HG02938 (cell line): ENCODE data around the gene PDE6D.
A peak's percentile ranks its signal among the peaks of the same experiment; 100 is the strongest.

Experiments used
- ATAC-seq: cut with Tn5 transposase; IDR thresholded peaks from one replicate; pipeline ENCODE4 v1.9.1; 2021; ENCODE audit warnings: mild to moderate bottlenecking, moderate library complexity; ENCODE audit not compliant: unreplicated experiment

PDE6D gene

DNA sequence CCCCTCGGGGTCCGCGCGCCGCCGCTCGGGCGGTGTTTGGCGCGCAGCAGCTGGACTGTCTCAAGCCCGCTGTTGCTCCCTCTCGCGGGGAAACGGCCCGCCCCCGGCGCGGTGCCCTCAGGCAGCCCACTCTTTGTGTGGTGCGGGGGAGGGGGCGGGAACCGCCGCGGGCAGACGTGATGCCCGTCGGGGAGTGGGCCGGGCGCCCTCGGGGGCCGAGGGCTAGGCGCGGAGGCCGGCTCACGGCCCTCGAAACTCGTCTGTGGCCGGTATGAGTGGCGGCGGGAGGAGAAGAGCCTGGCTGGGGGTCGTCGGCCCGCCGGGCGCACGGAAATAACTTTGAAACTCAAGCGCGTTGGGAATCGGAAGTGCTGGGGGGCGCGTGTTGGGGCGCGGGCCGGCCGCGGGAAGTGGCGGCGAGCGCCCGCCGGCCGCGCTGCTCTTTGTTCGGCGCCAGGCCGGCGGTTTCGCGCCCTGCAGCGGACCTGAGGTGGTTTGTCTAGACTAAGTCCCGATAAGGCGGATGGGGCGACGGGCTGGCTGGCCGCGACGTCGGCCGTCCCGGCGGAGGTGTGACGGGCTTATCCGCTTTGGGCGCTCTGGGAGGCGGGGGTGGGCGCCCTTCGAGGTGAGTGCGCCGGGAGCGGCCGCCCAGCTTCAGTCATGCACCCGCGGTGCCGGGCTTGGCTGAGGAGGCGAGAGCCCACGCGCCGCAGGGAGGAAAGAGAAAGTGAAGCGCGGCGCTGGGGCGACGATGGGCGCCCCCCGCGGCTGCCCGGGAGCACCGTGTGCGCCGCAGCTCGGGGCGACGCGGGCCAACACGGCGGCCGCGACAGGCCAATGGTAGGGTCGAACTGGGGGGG, 72.1 kb downstream of the PDE6D start:
- ATAC-seq = no peak

DNA sequence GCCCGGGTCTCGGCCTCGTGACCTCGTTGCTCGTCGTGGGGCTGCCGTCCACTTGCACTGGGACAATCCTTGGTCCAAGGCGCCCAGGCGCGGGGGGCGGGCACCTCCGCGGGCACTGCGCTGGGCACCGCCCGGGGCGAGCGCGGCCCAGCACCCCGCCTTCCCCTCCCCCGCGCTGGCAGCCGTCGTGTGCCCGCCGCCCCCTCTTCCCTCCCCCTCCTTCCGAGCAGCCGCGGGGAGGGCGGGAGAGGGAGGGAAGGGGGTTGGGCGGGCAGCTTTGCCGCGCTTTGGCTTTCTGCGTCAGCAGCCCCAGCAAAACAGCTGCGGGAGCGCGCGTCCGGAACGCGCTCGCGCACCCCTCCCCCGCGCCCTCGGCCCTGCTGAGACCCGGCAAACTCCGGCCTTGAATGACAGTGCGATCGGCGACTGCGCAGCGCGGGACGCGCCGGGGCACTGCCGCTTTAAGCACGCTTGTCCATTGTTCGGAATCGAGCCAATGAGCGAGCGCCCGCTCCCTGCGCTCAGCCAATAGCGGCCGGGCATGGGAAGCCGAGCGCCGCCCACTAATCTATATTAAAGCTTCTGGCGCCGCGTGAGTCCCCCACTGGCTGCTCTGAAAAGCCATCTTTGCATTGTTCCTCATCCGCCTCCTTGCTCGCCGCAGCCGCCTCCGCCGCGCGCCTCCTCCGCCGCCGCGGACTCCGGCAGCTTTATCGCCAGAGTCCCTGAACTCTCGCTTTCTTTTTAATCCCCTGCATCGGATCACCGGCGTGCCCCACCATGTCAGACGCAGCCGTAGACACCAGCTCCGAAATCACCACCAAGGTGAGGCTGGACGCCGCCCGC, 72.9 kb downstream of the PDE6D start, which contains the start of gene PTMA:
TSS of gene PTMA (plus strand) at position 599 of the 846 bp plus-strand sequence. CDS start at position 781, 182 bp downstream.
- peak; percentile 57 for ATAC-seq

DNA sequence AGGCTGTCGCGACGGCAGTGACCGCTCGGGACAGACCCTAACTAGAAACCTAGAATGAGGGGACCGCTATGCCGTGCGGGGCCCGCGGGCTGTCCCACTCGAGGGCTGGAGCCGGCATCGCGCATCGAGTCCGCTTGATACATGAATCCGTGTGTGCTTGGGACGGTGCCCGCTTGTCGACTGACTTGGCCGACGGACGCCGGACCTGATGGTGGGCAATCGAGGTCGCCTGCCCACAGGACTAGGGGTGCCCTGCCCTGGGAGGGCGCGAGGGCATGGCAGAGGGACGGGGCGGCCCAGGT, 73.5 kb downstream of the PDE6D start:
- no peak for ATAC-seq

DNA sequence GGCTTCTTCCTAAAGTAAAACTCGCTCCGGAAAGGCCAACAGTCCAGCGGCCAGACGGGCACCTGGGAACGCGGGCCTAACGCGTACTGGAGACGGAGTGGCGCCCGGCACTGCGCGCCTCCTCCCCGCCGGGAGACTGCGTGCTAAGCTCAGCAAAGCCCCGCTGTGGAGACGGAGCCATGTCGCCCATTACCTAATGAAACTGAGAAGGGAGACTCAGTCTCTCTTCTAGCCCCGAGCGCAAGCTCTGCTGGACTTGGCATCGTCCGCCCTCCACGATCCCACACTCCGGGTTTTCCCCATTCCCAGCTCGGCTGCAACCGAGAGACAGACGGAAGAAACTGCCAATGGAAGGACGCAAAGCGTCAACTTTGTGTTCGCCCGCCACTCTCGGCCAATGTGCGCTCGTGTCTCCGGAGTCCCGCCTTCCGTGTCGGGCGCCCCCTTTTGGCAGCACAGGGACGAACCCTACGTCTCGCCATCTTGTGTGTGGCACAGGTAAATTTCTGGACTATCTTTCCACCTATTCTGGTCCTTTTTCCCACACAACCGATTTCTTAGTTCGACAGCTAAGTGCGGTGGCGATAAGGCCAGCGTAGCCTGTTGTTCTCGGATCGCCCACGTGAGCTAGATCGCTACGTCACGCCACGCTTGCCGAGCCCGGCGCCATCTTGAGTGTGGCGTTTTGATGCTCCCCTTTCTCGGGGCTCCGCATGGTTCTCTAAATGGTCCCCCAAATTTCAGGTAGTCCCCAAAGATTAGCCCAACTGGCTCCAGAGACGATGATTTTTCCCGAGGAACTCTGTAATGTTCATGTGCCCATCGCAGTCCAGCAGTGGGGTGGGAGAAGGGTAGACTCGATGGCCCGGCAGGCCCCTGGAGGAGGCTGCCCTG, 74.1 kb downstream of the PDE6D start:
- ATAC-seq = peak; percentile 35

DNA sequence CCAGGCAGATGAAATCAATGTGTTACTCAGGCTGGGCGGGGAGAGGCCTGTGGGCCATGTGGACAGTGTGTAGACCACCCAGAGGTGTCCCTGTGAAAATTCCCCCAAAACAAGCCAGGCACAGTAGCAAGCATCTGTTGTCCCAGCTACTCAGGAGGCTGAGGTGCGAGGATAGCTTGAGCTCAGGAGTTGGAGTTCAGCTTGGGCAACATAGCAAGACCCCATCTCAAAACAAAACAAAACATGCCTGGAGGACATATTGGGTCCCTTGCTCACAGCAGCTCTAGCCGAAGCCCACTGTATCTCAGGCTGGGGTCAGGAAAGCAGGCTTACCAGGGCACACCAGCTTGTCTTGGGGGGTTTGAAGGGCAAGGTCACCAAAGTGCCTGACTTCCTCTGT, 77.1 kb downstream of the PDE6D start:
- ATAC-seq = no peak

DNA sequence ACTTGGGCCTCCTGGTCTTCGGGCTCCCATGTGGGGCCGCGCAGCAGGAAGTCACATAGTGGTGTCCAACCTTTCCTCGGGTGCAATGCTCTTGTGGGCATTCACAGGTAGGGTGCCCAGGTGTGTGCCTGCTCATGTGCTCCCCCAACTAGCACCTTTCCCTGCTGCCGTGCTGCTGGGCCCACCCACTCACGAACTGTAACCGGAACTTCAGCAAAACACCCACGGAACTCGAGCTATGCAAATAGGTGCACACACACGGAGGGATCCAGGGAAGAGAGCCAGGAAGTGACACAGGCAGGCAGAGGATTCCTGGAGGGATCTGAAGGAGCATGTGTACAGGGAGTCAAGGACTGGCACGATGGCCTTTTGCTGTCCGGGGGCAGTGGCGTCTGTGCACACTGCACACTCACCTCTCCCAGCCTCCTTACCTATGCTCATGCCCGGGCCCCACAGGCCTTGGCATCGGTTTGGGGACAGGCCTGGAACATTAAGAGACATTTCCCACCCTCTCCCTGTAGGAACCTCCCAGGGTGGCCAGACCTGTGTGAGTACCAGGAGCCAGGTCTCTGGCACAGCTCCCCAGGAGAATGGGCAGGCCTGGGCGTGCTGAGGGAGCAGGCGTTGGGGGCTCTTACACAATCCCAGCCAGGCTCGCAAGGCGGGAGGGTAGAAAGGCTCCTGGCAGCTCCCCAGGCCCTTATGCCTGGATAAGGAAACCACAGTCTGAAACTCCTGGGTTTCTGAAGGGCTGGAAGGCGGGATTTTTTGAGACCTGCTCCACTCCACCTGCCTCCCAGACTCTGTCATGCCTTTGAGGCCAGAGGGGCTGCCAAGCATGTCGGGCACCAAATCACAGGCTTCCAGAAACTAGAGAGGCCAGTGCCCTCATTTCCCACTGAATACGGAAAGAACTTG, 79.4 kb downstream of the PDE6D start:
- ATAC-seq = no peak

DNA sequence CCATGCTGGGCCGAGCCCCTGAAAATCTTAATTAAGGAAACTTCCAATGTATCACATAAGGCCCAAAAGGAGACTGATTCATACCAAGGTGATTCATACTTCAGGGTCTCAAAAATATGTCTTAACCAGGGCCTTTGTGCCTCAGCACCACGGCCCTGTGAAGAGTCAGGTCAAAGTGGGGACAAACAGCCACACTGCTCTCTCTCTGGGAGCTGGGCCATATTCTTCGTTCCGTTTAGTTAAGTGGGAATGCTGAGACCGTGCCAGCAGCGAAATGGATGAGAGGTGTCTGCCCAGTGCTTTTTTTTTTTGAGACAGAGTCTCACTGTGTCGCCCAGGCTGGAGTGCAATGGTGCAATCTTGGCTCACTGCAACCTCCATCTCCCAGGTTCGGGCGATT, 82.1 kb downstream of the PDE6D start:
- no peak for ATAC-seq

DNA sequence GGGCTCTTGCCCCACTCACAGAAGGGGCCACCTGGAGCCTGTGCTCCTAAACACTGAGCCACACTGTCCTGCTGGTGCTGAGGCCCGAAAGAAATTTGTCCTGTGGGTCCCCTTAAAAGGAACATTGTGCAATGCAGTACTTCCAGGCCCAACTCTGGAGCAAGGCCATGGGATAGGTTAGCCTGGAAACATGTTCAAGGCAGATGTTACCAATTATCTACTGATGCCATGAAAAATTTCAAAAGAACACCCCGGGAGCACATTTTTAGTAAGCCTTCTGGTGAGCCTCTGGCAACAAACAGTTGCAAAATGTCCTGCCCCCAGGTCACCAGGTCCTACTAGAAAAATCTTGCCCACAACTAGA, 85.1 kb downstream of the PDE6D start:
- no peak for ATAC-seq

DNA sequence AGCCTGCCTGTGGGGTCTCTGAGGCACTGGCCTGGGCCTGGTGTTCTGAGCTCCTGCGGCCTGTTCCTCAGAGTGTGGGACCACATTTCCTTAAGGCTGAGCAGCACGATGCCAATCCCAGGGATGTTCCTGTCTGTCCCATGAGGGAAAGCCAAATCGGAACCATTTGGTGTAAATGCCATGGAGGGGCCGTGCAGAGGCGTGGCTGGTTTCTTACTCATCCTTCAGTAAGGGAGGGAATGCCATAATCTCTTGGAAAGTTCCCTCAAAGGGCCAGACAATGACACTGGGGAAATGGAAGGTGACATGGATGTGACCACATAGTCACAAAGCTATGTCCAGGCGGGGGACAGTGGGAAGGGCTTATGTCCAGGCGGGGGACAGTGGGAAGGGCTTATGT, 87.1 kb downstream of the PDE6D start:
- ATAC-seq = no peak

DNA sequence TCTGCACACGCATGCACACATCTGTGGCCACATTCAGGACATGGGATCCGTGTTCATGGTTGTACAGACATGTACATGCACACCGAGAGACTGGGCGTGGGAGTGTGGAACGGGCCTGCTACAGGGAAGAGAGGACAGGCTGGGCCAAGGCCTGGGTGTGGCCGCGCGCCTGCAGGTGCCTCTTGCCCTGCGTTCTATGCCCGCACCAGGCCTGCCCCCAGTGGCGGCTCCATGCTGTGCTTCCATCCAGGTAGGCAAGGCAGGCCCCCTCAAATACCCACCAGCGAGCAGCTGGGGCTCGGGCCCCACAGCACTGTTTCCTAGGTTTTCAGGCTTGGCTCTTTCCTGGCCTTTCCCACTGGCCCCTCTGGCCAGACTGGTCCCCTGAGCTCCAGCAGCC, 88.2 kb downstream of the PDE6D start:
- ATAC-seq = no peak

DNA sequence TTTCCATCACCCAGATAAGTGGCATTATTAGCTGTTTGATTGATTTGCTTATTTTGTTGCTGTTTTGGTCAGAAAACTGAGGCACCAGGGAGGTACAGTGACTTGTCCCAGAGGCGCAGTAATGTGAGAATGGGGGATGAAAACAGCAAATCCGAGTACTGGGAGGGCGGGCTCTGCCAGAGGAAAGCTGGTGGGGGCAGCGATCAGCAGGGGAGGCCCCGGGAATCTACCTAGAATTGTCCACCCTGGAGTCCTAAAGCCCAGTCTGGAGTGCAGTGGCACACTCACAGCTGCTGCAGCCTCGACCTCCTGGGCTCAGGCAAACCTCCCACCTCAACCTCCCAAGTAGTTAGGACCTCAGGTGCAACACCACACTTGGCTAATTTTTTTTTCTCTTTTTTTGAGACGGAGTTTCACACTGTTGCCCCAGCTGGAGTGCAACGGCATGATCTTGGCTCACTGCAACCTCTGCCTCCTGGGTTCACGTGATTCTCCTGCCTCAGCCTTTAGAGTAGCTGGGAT, 89.8 kb downstream of the PDE6D start:
- no peak for ATAC-seq

DNA sequence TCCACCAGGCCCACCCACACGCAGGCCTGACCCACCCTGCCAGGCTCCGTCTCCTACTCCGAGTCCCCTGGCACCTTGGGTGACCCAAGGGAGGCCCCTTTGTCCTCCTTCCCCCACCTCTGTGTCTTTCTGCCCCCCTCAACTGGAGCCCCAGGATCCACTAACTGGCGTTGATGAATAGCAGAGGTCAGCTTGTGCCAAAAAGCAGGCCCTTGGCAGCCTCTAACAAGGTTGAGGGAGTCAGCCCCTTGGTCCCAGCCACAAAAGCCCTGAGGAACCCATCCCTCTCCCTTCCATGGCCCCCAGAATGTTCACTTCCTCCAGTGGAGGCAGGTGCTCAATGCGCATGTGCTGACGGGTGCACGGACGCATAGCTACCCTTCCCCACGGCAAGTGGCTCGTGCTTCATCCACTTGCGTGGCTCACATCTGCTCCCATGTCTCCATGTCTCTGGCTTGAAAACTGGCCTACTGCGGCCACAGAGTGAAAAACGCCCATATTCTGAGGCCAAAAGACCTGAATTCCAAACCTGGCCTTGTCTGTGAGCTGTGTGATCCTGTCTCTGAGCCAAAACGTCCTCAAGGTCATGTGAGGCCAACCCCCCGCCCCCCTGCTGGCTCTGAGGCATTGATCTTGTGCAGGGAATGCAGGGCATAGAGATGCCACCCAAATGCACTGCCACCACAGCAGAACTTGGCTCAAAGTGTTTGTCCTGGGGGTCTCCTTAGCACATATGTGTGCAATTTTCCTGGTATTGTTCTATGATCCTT, 91.8 kb downstream of the PDE6D start:
- ATAC-seq = no peak

DNA sequence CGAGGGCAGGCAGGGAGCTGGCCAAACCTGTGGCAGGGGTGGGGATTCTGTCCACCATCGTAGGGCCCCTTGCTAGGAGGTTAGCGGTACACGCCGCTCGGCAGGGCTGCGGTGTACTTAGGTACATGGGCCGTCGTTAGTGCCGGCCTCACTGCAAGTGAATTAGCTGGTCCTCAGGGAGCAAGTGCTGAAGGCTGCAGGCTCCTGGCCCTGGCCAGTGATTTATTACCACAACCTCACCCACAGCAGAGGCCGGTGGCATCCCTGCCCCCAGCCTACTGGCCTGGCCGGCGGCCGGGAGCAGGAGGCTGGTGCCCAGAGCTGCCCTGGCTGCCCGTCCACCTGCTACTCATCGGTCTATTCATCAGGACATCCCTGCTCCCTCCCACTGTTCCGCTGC, 92.4 kb downstream of the PDE6D start:
- no peak for ATAC-seq

DNA sequence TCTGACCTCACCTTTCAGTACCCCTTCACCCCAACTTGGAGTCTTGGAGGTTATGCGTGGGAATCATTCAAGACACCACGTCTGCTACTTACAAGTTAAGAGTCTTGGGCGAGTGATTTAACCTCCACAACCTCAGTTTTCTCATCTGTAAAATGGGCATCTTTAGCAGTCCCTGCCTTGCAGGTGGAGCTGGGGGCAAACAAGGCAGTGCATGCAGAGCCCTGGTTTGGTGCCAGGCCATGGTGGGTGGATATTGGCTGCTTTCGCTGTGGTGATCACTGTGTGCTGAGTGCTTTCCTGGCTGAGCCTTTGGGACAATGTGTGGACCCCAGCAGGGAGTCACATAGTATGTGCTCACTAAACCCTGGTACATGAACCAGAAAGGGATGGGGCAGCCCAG, 93.1 kb downstream of the PDE6D start:
- ATAC-seq = no peak

DNA sequence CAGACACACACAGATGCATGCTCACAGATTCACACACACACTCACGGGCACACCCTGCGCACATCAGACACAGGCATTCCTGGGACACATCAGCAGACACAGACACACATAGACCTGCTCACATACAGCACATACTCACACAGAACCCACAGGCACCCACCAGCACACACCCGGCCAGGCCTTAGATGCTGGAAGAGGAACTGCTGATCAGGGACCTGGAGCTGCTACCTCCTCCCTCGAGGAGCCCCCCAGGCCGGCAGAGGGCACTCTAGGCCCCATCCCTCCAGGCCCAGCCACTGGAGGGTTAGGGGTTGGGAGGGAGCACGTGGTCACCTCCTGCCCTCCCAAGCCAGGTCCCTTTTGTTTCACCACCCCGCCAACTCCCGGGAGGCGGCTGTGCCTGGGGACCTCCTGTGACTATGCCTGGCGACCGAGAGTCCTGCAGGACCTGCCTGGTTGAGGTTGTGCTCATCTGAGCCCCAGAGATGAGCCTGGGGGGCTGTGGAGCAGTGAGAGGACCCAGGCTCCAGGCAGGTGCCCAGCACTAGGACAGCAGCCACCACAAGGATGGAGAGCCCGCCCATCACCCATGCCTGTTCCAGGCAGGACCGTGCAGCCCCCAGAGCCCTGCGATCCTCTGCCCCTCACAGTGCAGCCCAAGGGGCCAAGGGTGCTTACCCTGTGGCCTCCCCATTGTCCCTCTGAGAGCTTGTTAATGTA, 93.8 kb downstream of the PDE6D start:
- no peak for ATAC-seq

DNA sequence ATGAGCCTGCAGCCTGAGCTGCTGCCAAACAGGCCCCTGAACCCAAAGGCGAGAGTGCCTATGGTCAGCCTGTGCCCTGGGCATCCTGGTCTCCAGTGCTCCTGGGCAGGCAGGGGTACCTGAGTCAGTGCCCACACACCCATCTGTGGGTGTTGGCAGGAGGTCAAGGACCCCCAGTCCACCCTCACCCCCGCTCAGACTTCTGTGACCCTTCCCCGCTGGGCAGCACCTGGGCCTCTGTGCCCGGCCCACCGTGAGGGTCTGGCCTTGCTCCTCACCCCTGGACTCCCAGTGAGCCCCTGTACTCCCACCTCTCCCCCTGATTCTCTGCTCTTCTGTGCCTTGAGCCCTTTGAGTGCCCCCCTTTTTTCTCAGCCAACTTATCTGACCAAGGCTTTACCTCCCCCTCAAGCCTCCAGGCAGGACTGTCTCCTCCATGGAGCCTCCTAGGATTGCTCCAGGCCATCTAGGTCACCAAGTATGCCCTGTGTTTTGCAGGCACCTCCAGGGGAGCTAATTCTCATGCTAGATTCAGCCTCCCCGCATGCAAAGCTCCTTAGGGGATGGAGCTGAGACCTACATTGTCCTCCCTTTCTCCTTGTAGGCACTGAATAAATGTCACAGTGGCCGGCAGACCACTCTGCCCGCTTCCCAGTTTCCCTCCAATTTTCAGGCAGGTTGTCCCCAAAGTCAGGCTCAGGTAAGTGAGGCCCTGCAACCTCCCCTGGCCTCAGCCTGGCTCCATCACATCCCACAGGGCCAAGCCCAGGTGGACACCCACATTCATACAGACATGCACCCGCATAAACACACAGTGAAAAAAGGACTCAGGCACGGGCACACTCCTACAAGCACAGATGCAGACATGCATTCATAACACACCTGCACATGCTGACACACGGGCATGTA, 94.6 kb downstream of the PDE6D start:
- ATAC-seq = no peak

DNA sequence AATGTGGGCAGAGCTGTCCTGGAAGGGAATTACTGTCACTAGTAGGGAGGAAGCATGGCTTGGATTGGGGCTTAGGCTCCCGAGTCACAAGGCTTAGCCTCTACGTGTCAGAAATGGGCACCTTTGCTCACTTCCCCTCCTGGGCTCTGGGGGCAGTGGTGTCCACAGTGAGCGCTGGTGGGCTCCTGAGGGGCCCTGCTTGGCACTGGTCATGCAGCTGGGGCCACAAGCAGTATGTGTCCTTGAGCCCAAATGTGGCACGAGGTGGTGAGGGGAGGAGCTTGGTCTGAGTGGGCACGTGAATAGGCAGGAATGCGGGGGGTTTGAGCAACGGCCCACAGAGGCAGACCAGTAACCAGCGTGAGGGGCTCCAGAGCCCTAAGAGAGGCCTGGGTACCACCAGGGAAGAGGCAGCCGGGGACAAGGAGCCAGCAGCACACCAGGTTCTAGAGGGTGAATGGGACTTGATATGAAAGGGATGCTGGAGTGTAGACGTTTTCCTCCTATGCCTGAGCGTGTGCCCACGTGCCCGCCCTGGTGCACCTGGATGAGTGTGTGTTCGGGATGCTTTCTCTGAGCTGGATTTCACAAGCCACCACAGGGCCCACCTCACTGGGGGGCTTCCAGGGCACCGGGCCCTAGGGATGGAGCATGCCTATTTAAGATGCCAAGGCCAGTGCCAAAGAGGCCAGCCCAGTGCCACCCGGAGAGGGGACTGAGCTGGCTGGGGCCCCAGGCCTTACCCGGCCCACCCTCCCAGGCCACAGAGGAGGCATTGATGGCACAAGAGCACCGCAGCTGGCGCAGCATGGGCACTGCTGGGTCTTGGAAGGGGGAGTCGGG, 95.5 kb downstream of the PDE6D start:
- no peak for ATAC-seq
